ENCODE measurements around the gene NLGN1. TPM values are rescaled to one million over a fixed set of nuclear protein-coding genes. Genes with fewer than 3 reads are reported as not detected.

The NLGN1 gene
- total and polyA plus RNA-seq, 9 of the 15 experiments (the other 6 are each of a cell fraction or from before 2014, with no cell fraction given), result under 0.01 to 0.01 TPM; not detected in 7

DNA sequence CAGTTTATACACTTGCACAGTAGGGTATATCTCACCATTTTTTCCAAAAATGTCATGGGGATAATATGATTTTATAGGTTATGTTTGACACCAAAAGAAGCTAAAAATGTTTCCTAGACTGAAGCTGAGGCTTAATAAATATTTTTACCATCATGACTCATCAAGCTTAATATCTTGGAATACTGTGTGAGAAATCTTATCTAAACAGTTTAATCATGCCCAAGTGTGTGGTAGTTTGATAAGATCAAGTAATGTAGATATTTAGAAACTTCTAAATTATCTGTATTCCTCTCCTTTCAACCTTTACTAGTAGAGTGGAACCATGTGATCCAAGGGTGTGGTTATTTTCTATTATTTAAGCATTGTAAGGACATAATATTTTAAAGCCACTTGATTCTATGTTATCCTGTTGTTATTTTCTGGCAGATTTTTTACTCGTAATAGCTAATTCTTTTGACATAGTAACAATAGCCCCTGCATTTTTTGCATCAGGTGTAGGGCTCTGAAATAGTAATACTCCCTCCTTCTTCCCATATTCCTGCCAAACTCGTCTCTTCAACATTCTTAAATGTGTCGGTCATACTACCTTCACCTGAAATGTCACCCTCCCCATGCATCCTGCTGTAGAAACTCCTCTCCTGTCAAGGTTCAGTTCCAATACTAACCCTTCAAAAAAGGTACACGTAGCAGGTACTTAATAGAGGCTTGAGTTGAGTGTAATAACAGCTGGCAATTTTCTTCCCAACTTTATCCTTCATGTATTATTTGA is 729.6 kb downstream of the NLGN1 start:
- no peaks in the 10 kb centered on the region for H3K36me3 ChIP-seq (ENCODE audit: control insufficient read depth, insufficient read depth, low read length)
- H3K9ac ChIP-seq (ENCODE audit: insufficient read depth in 1 of 2, low read depth in 2 of 2, low read length in 2 of 2), result no peak overlapping the region
- H2AFZ ChIP-seq (ENCODE audit: low read depth, low read length), result no peak overlapping the region
- no peaks in the 10 kb centered on the region for H4K20me1 ChIP-seq (replicated peaks; ENCODE audit: control insufficient read depth, insufficient read depth, low read length)
- no peak for TF ChIP-seq PURB (CRISPR knock-in tag; IDR thresholded peaks at IDR 0.05; ENCODE audit: low read depth)
- TF ChIP-seq, protein P1, sequence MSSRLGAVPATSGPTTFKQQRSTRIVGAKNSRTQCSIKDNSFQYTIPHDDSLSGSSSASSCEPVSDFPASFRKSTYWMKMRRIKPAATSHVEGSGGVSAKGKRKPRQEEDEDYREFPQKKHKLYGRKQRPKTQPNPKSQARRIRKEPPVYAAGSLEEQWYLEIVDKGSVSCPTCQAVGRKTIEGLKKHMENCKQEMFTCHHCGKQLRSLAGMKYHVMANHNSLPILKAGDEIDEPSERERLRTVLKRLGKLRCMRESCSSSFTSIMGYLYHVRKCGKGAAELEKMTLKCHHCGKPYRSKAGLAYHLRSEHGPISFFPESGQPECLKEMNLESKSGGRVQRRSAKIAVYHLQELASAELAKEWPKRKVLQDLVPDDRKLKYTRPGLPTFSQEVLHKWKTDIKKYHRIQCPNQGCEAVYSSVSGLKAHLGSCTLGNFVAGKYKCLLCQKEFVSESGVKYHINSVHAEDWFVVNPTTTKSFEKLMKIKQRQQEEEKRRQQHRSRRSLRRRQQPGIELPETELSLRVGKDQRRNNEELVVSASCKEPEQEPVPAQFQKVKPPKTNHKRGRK (tag; IDR thresholded peaks at IDR 0.05), result no peak
- no peak for TF ChIP-seq RBFOX2 (IDR thresholded peaks at IDR 0.05; ENCODE audit: low read depth, low read length)
- no peak for TF ChIP-seq ZNF764 (CRISPR knock-in tag; IDR thresholded peaks at IDR 0.05; ENCODE audit: low read depth)
- TF ChIP-seq KLF1 (tag; IDR thresholded peaks at IDR 0.05), result no peak
- TF ChIP-seq, protein P2, sequence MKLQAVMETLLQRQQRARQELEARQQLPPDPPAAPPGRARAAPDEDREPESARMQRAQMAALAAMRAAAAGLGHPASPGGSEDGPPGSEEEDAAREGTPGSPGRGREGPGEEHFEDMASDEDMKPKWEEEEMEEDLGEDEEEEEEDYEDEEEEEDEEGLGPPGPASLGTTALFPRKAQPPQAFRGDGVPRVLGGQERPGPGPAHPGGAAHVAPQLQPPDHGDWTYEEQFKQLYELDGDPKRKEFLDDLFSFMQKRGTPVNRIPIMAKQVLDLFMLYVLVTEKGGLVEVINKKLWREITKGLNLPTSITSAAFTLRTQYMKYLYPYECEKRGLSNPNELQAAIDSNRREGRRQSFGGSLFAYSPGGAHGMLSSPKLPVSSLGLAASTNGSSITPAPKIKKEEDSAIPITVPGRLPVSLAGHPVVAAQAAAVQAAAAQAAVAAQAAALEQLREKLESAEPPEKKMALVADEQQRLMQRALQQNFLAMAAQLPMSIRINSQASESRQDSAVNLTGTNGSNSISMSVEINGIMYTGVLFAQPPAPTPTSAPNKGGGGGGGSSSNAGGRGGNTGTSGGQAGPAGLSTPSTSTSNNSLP (IDR thresholded peaks at IDR 0.05; ENCODE audit: borderline replicate concordance, low read depth, low read length), result no peak
- TF ChIP-seq ZNF57 (CRISPR knock-in tag; IDR thresholded peaks at IDR 0.05), result no peak
- TF ChIP-seq RBM22 (IDR thresholded peaks at IDR 0.05; ENCODE audit: low read depth, low read length, poor library complexity, severe bottlenecking), result no peak
- TF ChIP-seq HNRNPUL1 (IDR thresholded peaks at IDR 0.05; ENCODE audit: low read length), result no peak
- TF ChIP-seq ESRRB (CRISPR knock-in tag; IDR thresholded peaks at IDR 0.05; ENCODE audit: borderline replicate concordance), result no peak
- no peak for TF ChIP-seq TARDBP (IDR thresholded peaks at IDR 0.05)
- TF ChIP-seq, protein P3, sequence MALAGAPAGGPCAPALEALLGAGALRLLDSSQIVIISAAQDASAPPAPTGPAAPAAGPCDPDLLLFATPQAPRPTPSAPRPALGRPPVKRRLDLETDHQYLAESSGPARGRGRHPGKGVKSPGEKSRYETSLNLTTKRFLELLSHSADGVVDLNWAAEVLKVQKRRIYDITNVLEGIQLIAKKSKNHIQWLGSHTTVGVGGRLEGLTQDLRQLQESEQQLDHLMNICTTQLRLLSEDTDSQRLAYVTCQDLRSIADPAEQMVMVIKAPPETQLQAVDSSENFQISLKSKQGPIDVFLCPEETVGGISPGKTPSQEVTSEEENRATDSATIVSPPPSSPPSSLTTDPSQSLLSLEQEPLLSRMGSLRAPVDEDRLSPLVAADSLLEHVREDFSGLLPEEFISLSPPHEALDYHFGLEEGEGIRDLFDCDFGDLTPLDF (CRISPR knock-in tag; IDR thresholded peaks at IDR 0.05), result no peak
- no peak for TF ChIP-seq ZKSCAN1 (IDR thresholded peaks at IDR 0.05; ENCODE audit: low read depth, low read length)
- no peak for TF ChIP-seq ZNF263 (CRISPR knock-in tag; IDR thresholded peaks at IDR 0.05; ENCODE audit: borderline replicate concordance)
- TF ChIP-seq RAD51 (IDR thresholded peaks at IDR 0.05; ENCODE audit: borderline replicate concordance, low read depth), result no peak
- TF ChIP-seq ZNF354B (CRISPR knock-in tag; IDR thresholded peaks at IDR 0.05), result no peak
- TF ChIP-seq BRF1 (IDR thresholded peaks at IDR 0.05; ENCODE audit: borderline replicate concordance, extremely low read depth, insufficient read length), result no peak
- TF ChIP-seq ZNF124 (CRISPR knock-in tag; IDR thresholded peaks at IDR 0.05), result no peak
- no peak for TF ChIP-seq PYGO2 (tag; IDR thresholded peaks at IDR 0.05)
- H3K27me3 ChIP-seq (ENCODE audit: control insufficient read depth in 2 of 2, insufficient read depth in 2 of 2, low read length in 2 of 2), result no peaks in the 10 kb centered on the region
- intact Hi-C loops (cut with micrococcal nuclease), result no loop called here
- BruUV-seq (replicated peaks), result no TSS peak
- no peak overlapping the region for H3K4me2 ChIP-seq (ENCODE audit: insufficient read depth, low read length)
- H3K9me1 ChIP-seq (ENCODE audit: control insufficient read depth, insufficient read depth, low read length), result no peaks in the 10 kb centered on the region
- DNase-seq (ENCODE audit: extremely low read depth in 1 of 4, low spot score in 3 of 4) (no peak), FAIRE-seq (no peak), ATAC-seq (no peak)
- H3K27ac ChIP-seq (ENCODE audit: extremely low read depth, low read depth, low read length), result no peak overlapping the region
- no peaks in the 10 kb centered on the region for H3K79me2 ChIP-seq (ENCODE audit: control insufficient read depth, insufficient read depth, low read length)
- in situ Hi-C loops (cut with MboI), result no loop called here
- no peaks in the 10 kb centered on the region for H3K4me1 ChIP-seq (replicated peaks in 1 of 2; ENCODE audit: control insufficient read depth in 2 of 2, insufficient read depth in 2 of 2, low read length in 2 of 2)
- H3K4me3 ChIP-seq, result no peak overlapping the region
- H3K9me3 ChIP-seq (replicated peaks; ENCODE audit: control insufficient read depth, insufficient read depth, low read depth, low read length), result no peaks in the 10 kb centered on the region
- CTCF ChIA-PET (ENCODE audit: low intra/inter-chr PET ratio), result no interaction called here
- 0% methylated on average over 4 of the region's 4 CpGs for WGBS (ENCODE audit: insufficient coverage, low coverage, missing lambda C conversion rate)
- POLR2A ChIA-PET, result no interaction called here
